Caki2 (cell line): ENCODE measurements around the gene PCAT6. TPM values are rescaled to one million over a fixed set of nuclear protein-coding genes. Genes with fewer than 3 reads are reported as not detected.
A peak's percentile ranks its signal among the peaks of the same experiment; 100 is the strongest.
"Not testable (repeated sequence)": the region's sequence is repeated elsewhere in the genome, so short reads cannot be mapped to it uniquely, and the experiment has no call there.

Experiments
- DNase-seq: peaks from one replicate; pipeline ENCODE4 v3.0.0-alpha.2; 2015; ENCODE audit warnings: low read depth
- in situ Hi-C: cut with HindIII; loops from 2 replicates; pipeline ENCODE4 v1.10.0; 2016; ENCODE audit warnings: low sequenced_read_pairs, low pct_unique_long_range_greater_than_20kb, mixed read lengths
- total RNA-seq: library from RNA; depleted of rRNA; stranded (reverse); fragments of >200 nt; shearing (Covaris generic); gene quantifications from 2 replicates; pipeline ENCODE4 v1.2.3, GENCODE V29; 2014; ENCODE audit warnings: low replicate concordance

Gene PCAT6
- total RNA-seq, 1 experiment from 2014 or later, result not detected

DNA sequence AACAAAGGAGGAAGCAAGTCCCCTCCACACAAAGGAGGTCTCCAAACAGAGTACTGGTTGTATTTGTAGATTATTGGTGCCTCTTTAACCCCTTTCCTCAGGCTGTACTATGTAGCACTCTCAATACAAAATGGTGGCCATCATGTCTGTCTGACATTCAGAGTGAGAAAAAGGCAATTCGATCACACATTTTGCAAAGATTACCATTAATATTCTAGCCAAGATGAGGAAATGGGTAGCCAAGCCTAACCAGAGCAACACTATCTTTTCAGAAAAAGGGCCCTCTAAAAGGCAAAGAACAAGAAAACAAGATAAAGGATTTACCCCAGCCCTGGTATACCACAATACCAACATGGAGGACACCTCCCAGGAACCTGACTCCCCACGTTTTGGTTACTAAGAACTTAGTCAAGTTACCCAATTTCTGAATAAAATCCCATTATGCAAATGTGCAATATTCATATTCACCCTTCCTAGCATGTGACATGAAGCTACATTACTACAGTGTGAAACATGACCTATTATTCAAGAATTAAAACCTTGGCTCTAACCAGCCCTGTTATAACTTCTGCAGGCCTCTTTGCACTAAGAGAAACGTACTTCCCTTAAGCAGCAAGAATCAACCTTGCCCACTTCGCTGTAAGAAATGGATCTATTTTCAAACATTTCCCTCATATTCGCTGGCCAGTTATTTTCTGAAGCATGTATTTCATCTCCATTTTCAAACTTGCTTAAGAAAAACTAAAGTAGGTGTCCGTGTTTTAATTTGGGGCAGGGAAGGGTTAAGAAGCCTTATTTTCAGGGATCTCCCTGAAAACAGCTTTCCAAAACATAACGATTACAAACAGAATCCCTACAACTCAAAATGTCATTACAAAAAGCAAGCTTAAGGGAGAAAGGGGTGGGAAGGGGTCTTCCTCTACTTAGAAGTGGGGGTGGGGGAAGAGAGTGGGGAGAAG, 4.6 kb upstream of the PCAT6 start:
- no peak for DNase-seq
- in situ Hi-C loops, result no loop called here

DNA sequence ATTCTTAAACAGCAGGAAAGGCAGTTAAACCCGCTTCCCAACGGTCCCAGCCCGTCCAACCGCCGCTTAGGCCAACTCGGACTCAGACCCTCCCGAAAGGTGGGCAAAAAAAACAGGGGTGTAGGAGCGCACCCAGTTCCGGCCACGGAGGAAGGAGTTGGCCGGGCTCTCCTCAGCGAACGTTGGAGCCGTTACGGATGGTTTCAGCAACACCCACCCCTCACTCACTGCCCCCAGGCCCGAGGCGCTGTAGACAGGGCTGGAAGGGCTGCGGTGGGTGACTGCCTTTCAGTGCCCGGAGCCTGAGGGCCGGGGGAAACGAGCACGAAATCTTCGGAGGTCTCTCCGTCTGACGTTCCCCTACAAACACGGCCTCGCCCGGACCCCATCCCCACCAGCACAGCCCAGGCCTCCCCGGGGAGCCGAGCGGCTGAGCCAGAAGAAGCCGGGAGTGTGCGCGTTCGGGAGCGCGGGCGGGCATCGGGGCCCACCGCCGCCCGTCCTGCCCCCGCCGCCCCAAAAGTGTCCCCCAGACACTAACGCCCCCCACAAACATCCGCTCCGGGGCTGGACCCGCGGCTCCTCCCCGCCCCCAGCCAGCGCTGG, 3.8 kb upstream of the PCAT6 start:
- DNase-seq, result no peak
- in situ Hi-C loops, result no loop called here

DNA sequence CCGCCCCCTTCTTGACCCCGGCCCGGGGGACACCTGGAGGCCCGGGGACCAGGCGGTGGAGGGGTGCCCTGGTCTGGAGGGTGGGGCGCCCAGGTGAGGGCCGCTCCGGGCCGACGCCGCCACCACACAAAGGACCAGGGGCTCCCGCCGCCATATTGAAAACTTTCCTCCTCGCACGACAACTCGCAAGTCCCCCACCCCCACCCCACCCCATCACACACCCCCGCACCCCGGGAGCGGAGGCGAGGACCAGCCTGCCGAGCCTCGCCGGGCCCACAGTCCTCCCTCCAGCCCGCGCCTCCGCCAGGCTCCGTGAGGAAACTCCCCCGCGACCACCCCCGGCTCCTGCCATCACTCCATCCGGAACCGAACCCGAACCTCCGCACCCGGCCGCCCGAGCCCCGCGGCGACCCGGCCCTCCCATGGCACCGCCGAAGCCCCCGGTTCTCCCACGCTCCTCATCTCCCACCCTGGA, 3.3 kb upstream of the PCAT6 start:
- DNase-seq, result no peak
- in situ Hi-C loops, result no loop called here

DNA sequence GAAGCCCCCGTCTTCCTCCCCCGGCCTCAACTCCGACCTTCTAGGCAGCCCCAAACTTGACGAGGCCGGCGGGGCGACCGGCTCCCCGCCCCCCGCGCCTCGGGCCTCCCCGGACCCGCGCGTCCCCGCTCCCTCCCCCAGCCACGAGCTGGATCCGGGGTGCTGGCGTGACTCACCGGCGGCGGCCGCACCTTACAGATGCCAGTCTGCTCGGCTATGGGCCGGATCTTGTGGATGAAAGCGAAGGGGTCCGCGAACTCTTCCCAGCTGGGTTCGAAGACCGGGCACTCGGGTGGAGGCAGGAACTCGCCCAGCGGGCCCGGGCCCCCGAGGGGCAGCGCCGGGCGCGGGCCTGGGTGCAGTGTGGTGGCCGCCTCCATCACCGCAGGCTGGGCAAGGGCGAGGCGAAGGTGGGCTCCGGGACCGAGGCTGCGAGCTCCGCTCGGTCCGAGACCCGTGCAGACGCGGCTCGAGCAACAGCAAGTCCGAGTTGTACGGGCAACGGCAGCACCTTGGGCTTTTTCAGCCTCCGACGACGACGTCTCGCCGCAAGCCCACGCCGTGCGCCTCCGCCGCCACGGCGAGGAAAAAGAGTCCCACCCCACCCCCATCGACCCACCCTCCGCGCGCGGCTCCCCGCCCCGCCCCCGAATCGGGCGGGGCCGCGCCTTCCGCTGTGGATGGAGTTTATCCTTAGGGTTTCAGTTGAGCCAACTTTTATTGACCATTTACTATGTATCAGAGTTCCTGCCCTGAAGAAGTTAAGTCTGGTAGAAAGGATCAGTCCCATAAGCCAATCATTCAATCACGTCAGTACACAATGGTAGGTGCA, 2.6 kb upstream of the PCAT6 start, which contains the start of gene KDM5B:
Gene KDM5B, minus strand, starts transcription at position 496 of the 832 bp plus-strand sequence. Its CDS starts 116 bp downstream, at position 380.
- in situ Hi-C loops, result no loop called here
- peak; percentile 35 for DNase-seq

GRCh38 chr1:202809597-202810159, 1.1 kb upstream of the PCAT6 start:
- in situ Hi-C loops, result no loop called here
- DNase-seq, result no peak

DNA sequence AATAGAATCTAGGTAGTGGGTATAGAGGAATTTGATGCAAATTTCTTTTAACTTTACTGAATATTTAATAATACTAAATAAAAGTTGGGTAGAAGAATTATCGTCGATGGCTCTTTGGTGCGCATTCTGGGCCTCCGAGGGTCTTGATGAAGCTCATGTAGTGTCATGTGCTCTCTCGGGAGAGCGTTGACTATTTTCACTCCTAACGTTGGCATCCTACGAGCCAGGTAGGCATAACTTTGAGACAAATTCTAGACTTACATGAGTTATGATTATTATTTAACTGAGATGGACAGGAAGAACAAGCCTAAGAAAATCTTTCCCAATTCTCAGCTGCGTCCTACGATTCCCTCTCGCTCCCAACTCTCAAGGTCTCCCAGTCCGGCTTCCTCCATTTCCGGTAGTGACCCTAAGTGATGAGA, 550 bp upstream of the PCAT6 start:
- DNase-seq, result no peak
- in situ Hi-C loops, result no loop called here

- no peak for DNase-seq
- in situ Hi-C loops, result no loop called here
Observed at GRCh38 chr1:202811296-202812175, 782 bp downstream of the PCAT6 start.

DNA sequence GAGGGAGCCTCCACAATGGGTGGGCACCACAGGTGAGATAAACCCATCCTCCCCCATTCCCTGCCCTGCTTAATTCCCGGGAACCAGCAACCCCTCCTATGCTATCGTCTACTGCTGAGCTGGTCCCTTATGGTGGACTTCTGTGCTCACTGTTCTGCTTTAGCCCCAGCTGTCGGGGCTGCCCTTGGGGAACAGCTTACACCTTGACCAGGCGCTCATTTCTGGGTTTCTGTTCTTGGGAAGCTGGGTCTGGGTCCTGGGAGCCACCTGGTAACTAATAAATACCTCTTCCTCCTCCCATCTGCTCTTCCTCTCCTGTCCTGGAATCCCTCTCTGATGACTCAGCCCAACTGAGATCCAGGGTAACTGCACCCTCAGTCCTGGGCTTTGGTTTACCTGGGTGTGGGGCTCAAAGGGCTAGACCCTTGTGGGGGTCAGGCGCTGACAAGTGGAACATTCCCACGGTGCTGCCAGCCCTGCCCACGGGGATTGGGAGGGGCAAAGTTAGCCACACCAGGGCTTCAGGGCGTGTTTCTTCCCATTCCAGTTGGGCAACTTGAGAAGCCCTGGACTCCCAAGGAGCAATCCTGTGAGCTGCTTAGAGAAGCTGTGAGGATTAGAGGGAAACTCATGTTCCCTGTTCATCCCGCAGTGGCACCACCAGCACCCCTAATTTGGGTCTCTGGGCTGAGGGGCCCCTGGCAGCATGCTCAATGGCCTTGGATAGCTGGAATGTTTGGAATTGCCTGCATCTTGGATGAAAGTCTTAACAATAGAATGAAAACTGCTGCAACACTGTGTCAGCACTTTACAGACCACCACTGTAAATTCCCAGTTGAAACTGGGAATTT, 1.6 kb downstream of the PCAT6 start:
- DNase-seq, result no peak
- in situ Hi-C loops, result no loop called here

DNA sequence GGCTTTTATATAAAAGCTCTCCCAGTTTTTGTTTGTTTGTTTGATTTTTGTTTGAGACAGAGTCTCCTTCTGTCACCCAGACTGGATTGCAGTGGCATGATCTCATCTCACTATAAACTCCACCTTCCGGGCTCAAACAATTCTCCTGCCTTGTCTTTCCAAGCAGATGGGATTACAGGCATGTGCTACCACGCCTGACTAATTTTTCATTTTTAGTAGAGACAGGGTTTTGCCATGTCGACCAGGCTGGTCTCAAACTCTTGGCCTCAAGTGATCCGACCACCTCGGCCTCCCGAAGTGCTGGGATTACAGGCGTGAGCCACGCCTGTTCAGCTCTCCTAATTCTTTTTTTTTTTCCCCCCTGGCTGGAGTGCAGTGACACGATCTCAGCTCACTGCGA, 4.4 kb downstream of the PCAT6 start:
- in situ Hi-C loops, result no loop called here
- DNase-seq, result no peak

- no peak for DNase-seq
- in situ Hi-C loops, result no loop called here
Observed at GRCh38 chr1:202818819-202819218, 8.1 kb downstream of the PCAT6 start.

DNA sequence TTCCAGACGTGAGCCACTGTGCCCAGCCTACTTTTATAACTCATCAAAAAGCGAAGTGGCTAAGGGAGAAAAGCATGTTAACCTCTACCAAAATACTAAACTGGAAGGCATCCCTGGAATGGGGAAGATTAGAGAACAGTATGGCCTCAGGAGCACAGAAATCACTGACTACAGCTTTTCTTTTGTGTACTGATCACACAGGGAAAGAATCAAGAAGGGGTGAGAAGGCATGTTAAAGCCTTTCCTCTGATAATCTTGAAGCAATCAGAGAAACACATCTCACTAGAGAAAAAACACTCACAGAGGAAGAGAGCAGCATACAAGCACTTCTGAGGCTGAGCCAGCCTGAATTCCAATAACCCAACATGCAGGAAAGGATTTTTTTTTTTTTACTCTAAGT, 10.7 kb downstream of the PCAT6 start:
- in situ Hi-C loops, result no loop called here
- DNase-seq, result no peak

DNA sequence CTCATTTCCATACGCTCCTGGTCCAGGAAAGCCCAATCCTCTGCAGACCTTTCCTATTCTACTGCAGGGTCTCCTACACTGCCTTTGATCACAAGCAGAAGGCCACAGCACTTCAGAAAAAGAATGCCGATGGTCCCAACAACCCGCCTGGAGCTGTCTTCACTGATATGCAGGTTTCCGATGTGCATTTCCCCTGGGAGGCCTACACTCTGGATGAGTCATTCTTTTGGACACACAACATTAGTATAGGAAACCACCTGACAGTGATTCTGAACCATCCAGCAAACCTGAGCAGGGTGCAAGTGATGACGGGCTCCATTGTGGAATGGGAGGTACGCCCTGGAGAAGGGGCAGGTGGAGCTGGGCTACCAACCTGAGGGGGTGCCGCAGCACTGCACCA, 15.0 kb downstream of the PCAT6 start:
- in situ Hi-C loops, result no loop called here

GRCh38 chr1:202829223-202829622, 18.5 kb downstream of the PCAT6 start:
- DNase-seq, in situ Hi-C loops: not testable (repeated sequence)

More for the DNA sequence above, 15.0 kb downstream of the PCAT6 start:
- no peak for DNase-seq

- in situ Hi-C loops, result no loop called here
- no peak for DNase-seq
Observed at GRCh38 chr1:202831906-202832305, 21.2 kb downstream of the PCAT6 start.

GRCh38 chr1:202834771-202835547, 24.2 kb downstream of the PCAT6 start:
- in situ Hi-C loops, result no loop called here
- DNase-seq, result no peak

DNA sequence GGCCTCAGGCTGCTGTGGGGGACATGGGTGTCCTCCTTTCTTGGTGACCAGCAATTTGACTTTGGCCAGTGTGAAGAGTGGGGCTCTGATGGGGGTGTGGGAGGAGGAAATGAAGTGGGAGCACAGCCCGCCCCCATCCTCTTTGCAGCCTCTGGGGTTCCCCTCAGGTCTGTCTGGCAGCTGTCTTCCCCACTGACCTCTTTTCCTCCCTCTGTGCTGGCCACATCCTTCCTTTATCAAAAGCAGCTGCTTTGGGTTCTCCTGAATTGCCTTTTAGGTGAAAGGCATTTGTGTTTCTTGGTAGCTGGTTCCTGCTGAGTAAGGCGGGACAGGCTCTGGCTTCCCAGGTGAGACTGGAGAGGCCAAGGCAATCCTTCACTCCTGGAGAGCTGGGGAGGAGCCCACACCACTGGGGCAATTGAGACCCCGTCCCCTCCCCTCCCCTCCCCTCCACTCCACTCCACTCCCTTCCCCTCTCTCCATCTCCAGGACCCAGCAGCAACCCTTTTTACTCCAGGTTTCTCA, 24.9 kb downstream of the PCAT6 start:
- in situ Hi-C loops, result no loop called here

More for the DNA sequence above, 24.9 kb downstream of the PCAT6 start:
- no peak for DNase-seq
